ENCODE measurements around the gene RBM3. TPM values are rescaled to one million over a fixed set of nuclear protein-coding genes. Genes with fewer than 3 reads are reported as not detected.
A peak's percentile ranks its signal among the peaks of the same experiment; 100 is the strongest.

Gene RBM3
- total RNA-seq, 1 donor from 2014 or later: 119 TPM

DNA sequence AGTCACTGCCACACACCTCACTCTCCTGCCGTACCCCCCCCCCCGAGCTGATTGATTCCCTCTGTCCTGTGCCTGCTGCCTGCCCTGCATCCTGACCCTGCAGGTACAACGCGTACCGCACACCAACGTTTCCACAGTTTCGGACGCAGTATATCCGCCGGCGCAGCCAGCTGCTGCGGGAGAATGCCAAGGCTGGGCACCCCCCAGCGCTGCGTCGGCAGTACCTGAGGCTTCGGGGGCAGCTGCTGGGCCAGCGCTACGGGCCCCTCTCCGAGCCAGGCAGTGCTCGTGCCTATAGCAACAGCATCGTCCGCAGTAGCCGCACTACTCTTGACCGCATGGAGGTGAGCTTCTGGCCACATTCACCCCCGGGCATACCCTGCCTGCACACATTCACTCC, 24.3 kb downstream of the RBM3 start:
- peak overlapping the region; percentile 59 to 68 for H3K4me3 ChIP-seq
- H3K27ac ChIP-seq: peak overlapping the region in 1 of 2 donors; percentile 94
- no peaks in the 10 kb centered on the region for H3K27me3 ChIP-seq
- TF ChIP-seq, protein P1, sequence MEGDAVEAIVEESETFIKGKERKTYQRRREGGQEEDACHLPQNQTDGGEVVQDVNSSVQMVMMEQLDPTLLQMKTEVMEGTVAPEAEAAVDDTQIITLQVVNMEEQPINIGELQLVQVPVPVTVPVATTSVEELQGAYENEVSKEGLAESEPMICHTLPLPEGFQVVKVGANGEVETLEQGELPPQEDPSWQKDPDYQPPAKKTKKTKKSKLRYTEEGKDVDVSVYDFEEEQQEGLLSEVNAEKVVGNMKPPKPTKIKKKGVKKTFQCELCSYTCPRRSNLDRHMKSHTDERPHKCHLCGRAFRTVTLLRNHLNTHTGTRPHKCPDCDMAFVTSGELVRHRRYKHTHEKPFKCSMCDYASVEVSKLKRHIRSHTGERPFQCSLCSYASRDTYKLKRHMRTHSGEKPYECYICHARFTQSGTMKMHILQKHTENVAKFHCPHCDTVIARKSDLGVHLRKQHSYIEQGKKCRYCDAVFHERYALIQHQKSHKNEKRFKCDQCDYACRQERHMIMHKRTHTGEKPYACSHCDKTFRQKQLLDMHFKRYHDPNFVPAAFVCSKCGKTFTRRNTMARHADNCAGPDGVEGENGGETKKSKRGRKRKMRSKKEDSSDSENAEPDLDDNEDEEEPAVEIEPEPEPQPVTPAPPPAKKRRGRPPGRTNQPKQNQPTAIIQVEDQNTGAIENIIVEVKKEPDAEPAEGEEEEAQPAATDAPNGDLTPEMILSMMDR (IDR thresholded peaks at IDR 0.05): no peak
- no peaks in the 10 kb centered on the region for H3K4me1 ChIP-seq
- intact Hi-C loops (cut with DNase I): loop anchor here (1.0 to 2.0 kb wide), 2 partner anchors 24 to 60 kb away; partner anchors contain the start of genes RBM3 and TBC1D25
- no peaks in the 10 kb centered on the region for H3K9me3 ChIP-seq
- DNase-seq (ENCODE audit: low spot score in 2 of 2): no peak
- H3K36me3 ChIP-seq: peaks cover 16 to 30% of the 10 kb centered on the region in 2 donors

DNA sequence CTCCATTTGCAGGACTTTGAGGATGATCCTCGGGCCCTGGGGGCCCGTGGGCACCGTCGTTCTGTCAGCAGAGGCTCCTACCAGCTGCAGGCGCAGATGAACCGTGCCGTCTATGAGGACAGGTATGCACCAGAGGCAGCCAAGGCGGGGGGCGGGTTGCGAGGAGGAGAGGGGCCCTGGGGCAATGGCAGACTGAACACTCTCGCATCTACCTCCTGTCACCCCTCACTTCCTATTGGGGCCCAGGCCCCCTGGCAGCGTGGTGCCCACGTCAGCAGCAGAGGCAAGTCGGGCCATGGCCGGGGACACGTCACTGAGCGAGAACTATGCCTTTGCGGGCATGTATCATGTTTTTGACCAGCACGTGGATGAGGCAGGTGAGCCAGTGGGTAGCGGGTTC, 25.1 kb downstream of the RBM3 start:
- Histone ChIP-seq H3K27ac (no peak overlapping the region), H3K27me3 (no peaks in the 10 kb centered on the region), H3K36me3 (peaks cover 20 to 38% of the 10 kb centered on the region in 2 donors), H3K9me3 (no peaks in the 10 kb centered on the region), H3K4me3 (no peak overlapping the region), H3K4me1 (no peaks in the 10 kb centered on the region)
- DNase-seq (ENCODE audit: low spot score in 2 of 2): no peak
- intact Hi-C loops (cut with DNase I): loop anchor here (2.0 kb wide), 1 partner anchor 61 kb away; the partner anchor contains the start of gene TBC1D25
- TF ChIP-seq, protein P1 (IDR thresholded peaks at IDR 0.05): no peak

DNA sequence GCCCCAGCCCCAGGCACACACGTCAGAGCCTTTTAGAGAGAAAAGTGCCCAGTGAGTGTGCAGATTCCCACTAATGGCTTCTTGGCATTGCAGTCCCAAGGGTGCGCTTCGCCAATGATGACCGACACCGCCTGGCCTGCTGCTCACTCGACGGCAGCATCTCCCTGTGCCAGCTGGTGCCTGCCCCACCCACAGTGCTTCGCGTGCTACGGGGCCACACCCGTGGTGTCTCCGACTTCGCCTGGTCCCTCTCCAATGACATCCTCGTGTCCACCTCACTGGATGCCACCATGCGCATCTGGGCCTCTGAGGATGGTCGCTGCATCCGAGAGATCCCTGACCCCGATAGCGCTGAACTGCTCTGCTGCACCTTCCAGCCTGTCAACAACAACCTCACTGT, 25.9 kb downstream of the RBM3 start:
- Histone ChIP-seq H3K4me1 (no peaks in the 10 kb centered on the region), H3K9me3 (no peaks in the 10 kb centered on the region), H3K27ac (no peak overlapping the region), H3K4me3 (no peak overlapping the region), H3K27me3 (no peaks in the 10 kb centered on the region), H3K36me3 (peaks cover 24 to 46% of the 10 kb centered on the region in 2 donors)
- no peak for DNase-seq (ENCODE audit: low spot score in 2 of 2)
- TF ChIP-seq, protein P1 (IDR thresholded peaks at IDR 0.05): no peak
- intact Hi-C loops (cut with DNase I): no loop called here

DNA sequence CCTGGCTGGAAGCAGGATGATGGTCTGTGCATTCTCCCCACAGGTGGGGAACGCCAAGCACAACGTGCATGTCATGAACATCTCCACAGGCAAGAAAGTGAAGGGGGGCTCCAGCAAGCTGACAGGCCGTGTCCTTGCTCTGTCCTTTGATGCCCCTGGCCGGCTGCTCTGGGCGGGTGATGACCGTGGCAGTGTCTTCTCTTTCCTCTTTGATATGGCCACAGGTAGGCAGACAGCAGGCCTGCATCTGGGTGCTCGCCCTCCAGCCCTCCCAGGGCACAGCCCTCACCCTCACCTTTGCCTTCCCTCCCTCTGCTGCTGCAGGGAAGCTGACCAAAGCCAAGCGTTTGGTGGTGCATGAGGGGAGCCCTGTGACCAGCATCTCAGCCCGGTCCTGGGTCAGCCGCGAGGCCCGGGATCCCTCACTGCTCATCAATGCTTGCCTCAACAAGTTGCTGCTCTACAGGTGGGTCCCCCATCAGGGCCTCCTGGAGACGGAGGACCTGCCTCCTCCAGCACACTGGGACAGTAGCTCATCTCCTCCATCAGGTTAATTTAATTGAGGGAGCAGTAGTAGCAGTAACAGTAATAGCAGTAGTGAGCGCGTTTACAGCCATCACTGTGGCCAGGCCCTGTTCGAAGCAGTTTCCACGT, 27.6 kb downstream of the RBM3 start:
- Histone ChIP-seq H3K36me3 (peaks cover 24 to 46% of the 10 kb centered on the region in 2 donors), H3K27ac (no peak overlapping the region), H3K4me1 (no peaks in the 10 kb centered on the region), H3K9me3 (no peaks in the 10 kb centered on the region), H3K27me3 (no peaks in the 10 kb centered on the region), H3K4me3 (no peak overlapping the region)
- no peak for DNase-seq (ENCODE audit: low spot score in 2 of 2)
- intact Hi-C loops (cut with DNase I): no loop called here
- TF ChIP-seq, protein P1 (IDR thresholded peaks at IDR 0.05): no peak

DNA sequence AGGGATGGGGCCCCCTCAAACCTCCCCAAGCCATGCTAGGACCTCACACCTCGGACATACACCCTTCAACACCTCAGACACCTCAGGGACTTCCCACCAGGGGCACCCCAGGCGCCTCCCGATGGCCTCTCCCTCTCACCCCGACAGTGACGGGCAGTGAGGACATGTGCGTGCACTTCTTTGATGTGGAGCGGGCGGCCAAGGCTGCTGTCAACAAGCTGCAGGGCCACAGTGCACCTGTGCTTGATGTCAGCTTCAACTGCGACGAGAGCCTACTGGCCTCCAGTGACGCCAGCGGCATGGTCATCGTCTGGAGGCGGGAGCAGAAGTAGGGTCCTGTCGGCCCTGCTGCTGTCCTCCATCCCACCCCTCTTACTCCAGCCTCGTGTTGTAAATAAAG, 30.4 kb downstream of the RBM3 start:
- no peak overlapping the region for H3K4me3 ChIP-seq
- no peaks in the 10 kb centered on the region for H3K27me3 ChIP-seq
- H3K36me3 ChIP-seq: peaks cover 24 to 39% of the 10 kb centered on the region in 2 donors
- no peaks in the 10 kb centered on the region for H3K4me1 ChIP-seq
- intact Hi-C loops (cut with DNase I): no loop called here
- no peaks in the 10 kb centered on the region for H3K9me3 ChIP-seq
- H3K27ac ChIP-seq: no peak overlapping the region
- TF ChIP-seq, protein P1 (IDR thresholded peaks at IDR 0.05): no peak
- no peak for DNase-seq (ENCODE audit: low spot score in 2 of 2)
